Peyer's patch (tissue), 4 donors: ENCODE data around the gene RNU5B-1.

Experiments
- CTCF ChIP-seq, 6 experiments: fragments of 450-650 bp in 4 of 6; fragments of 200-600 bp in 2 of 6; sonication (generic) in 1 of 6; IDR thresholded peaks; one replicate each; pipeline ENCODE4 v1.5.1; 2017 to 2019; ENCODE audit warnings: antibody characterized with exemption in 6 of 6, mild to moderate bottlenecking in 3 of 6, moderate library complexity in 1 of 6
- POLR2A ChIP-seq, 2 donors: fragments of 450-650 bp; IDR thresholded peaks; one replicate each; pipeline ENCODE4 v1.5.1; 2017; ENCODE audit warnings: antibody characterized with exemption in 2 of 2, mild to moderate bottlenecking in 2 of 2, moderate library complexity in 2 of 2

DNA sequence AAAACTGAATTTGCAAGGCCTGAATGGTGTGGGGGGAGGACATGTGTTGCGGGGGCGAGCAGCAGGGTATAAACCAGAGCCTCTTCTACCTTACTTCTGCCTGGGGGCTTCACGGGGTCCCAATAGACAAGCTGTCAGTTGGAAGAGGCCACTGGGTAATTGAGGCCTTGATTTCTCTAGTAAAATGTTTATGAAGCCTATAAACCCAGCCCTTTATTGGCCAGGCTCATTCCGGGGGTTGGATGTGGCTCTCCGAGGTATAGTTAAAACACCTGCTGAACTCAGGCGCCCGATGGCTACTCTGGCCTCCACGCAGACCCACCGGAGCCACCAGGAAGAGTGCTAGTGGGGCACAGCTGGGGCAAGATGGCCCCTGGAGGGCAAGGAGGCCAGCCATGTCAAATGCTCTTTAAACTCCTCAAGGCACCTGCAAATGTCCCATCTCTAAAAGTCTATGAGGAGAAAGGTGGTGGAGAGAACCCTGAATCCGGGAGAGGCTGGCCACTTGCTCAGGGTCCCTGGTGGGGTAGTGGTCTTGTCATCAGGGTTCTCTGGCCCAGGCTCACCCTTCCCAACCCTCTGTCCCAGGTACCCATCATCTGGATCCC is 39.0 kb downstream of the RNU5B-1 start:
- no peak for TF ChIP-seq CTCF (IDR thresholded peaks at IDR 0.05)
- TF ChIP-seq POLR2A (IDR thresholded peaks at IDR 0.05): no peak
